ENCODE data around the gene FGF2. TPM values are rescaled to one million over a fixed set of nuclear protein-coding genes. Genes with fewer than 3 reads are reported as not detected.
"Not testable (repeated sequence)": the region's sequence is repeated elsewhere in the genome, so short reads cannot be mapped to it uniquely, and the experiment has no call there.

Gene FGF2
- total and polyA plus RNA-seq, 2 donors (not counting 1 experiment from before 2014, with no cell fraction given) = 0.13 TPM; not detected in 1

DNA sequence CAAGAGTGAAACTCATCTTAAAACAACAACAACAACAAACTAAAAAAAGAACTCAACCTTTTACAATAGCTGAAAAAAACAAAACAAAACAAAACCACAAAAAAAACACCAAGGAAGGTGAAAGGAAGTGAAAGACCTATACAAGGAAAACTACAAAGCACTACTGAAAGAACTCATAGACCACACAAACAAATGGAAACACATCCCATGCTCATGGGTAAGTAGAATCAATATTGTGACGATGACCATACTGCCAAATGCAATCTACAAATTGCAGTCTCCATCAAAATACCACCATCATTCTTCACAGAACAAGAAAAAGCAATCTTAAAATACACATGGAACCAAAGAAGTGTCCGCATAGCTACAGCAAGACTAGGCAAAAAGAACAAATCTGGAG lies 41.5 kb upstream of the FGF2 start:
- intact Hi-C loops (cut with micrococcal nuclease) = no loop called here
- Histone ChIP-seq H3K4me3 (ENCODE audit: control extremely low read depth in 1 of 5, extremely low read depth in 1 of 5, insufficient read depth in 1 of 5, low read depth in 2 of 5, low read length in 4 of 5) (no peak overlapping the region), H3K9ac (ENCODE audit: low read length) (no peak overlapping the region), H3K79me2 (ENCODE audit: control insufficient read depth, insufficient read depth, low read length) (no peaks in the 10 kb centered on the region), H4K20me1 (ENCODE audit: control insufficient read depth, insufficient read depth, low read length, poor library complexity, severe bottlenecking) (no peaks in the 10 kb centered on the region), H3K27me3 (replicated peaks in 1 of 4; ENCODE audit: control extremely low read depth in 1 of 4, control insufficient read depth in 3 of 4, insufficient read depth in 4 of 4, low read length in 3 of 4) (no peaks in the 10 kb centered on the region), H3K4me1 (ENCODE audit: control insufficient read depth in 2 of 2, insufficient read depth in 2 of 2, low read length in 2 of 2) (no peaks in the 10 kb centered on the region), H3K9me3 (ENCODE audit: control extremely low read depth in 1 of 3, control insufficient read depth in 2 of 3, insufficient read depth in 1 of 3, low read length in 2 of 3) (no peaks in the 10 kb centered on the region), H3K36me3 (replicated peaks in 1 of 2; ENCODE audit: control extremely low read depth in 1 of 2, control insufficient read depth in 1 of 2, extremely low read depth in 1 of 2, insufficient read depth in 2 of 2, low read length in 1 of 2) (no peaks in the 10 kb centered on the region), H3K4me2 (replicated peaks; ENCODE audit: low read depth, low read length, poor library complexity, severe bottlenecking) (no peak overlapping the region), H3K27ac (ENCODE audit: low read length in 2 of 2) (no peak overlapping the region), H2AFZ (ENCODE audit: insufficient read depth, low read depth, low read length, poor library complexity, severe bottlenecking) (no peak overlapping the region)
- Mint-ChIP-seq H3K4me3 (no peak overlapping the region), H3K4me1 (no peaks in the 10 kb centered on the region), H3K27me3 (peaks cover 14% of the 10 kb centered on the region), H3K27ac (no peak overlapping the region), H3K9me3 (ENCODE audit: insufficient read depth) (no peaks in the 10 kb centered on the region)
- CTCF ChIA-PET = no interaction called here
- DNase-seq (no peak), ATAC-seq (ENCODE audit: low read depth) (no peak)
- POLR2A ChIA-PET = no interaction called here
- 100% methylated on average over 1 of the region's 2 CpGs for WGBS (ENCODE audit: insufficient coverage)
- TF ChIP-seq, protein P1, sequence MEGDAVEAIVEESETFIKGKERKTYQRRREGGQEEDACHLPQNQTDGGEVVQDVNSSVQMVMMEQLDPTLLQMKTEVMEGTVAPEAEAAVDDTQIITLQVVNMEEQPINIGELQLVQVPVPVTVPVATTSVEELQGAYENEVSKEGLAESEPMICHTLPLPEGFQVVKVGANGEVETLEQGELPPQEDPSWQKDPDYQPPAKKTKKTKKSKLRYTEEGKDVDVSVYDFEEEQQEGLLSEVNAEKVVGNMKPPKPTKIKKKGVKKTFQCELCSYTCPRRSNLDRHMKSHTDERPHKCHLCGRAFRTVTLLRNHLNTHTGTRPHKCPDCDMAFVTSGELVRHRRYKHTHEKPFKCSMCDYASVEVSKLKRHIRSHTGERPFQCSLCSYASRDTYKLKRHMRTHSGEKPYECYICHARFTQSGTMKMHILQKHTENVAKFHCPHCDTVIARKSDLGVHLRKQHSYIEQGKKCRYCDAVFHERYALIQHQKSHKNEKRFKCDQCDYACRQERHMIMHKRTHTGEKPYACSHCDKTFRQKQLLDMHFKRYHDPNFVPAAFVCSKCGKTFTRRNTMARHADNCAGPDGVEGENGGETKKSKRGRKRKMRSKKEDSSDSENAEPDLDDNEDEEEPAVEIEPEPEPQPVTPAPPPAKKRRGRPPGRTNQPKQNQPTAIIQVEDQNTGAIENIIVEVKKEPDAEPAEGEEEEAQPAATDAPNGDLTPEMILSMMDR (IDR thresholded peaks at IDR 0.05) = no peak
- no peak for TF ChIP-seq EZH2 (IDR thresholded peaks at IDR 0.05; ENCODE audit: borderline replicate concordance, insufficient read depth, low read depth, low read length, poor library complexity, severe bottlenecking)

DNA sequence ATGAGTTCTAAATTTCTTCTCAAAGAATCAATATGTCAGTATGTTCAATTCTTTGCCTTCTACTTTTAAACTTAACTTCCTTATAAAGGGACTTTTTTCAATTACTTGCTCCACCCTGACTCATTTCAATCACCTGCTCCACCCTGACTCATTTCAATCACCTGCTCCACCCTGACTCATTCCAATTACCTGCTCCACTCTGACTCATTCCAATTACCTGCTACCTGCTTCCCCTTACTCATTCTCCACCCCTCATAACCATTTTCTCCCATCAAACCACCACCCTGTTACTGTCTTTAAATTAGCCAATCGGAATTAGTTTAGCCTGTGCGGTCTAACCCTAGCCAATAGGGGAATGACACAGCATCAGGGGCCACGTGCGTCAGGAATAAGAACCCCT lies 40.3 kb upstream of the FGF2 start:
- not testable (repeated sequence) for H3K27ac Mint-ChIP-seq

DNA sequence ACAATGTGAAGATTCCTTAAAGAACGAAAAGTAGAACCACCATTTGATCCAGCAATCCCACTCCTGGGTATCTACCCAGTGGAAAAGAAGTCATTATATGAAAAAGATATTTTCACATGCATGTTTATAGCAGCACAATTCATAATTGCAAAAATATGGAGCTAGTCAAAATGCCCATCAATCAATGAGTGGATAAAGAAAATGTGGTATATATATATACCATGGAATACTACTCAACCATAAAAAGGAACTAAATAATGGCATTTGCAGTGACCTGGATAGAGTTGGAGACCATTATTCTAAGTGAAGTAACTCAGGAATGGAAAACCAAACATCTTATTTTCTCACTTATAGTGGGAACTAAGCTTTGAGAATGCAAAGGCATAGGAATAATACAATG lies 39.7 kb upstream of the FGF2 start:
- CTCF ChIA-PET; H2AFZ ChIP-seq (ENCODE audit: insufficient read depth, low read depth, low read length, poor library complexity, severe bottlenecking); DNase-seq; H3K4me1 Mint-ChIP-seq; H3K4me1 ChIP-seq (ENCODE audit: control insufficient read depth in 2 of 2, insufficient read depth in 2 of 2, low read length in 2 of 2); H3K4me3 Mint-ChIP-seq; H3K4me2 ChIP-seq (replicated peaks; ENCODE audit: low read depth, low read length, poor library complexity, severe bottlenecking); H3K27ac Mint-ChIP-seq; H4K20me1 ChIP-seq (ENCODE audit: control insufficient read depth, insufficient read depth, low read length, poor library complexity, severe bottlenecking); H3K27ac ChIP-seq (ENCODE audit: low read length in 2 of 2); H3K9me3 Mint-ChIP-seq (ENCODE audit: insufficient read depth); H3K27me3 ChIP-seq (replicated peaks in 1 of 4; ENCODE audit: control extremely low read depth in 1 of 4, control insufficient read depth in 3 of 4, insufficient read depth in 4 of 4, low read length in 3 of 4); POLR2A ChIA-PET; H3K79me2 ChIP-seq (ENCODE audit: control insufficient read depth, insufficient read depth, low read length); H3K9ac ChIP-seq (ENCODE audit: low read length); H3K4me3 ChIP-seq (ENCODE audit: control extremely low read depth in 1 of 5, extremely low read depth in 1 of 5, insufficient read depth in 1 of 5, low read depth in 2 of 5, low read length in 4 of 5); H3K9me3 ChIP-seq (ENCODE audit: control extremely low read depth in 1 of 3, control insufficient read depth in 2 of 3, insufficient read depth in 1 of 3, low read length in 2 of 3); ATAC-seq (ENCODE audit: low read depth); intact Hi-C loops (cut with micrococcal nuclease); H3K36me3 ChIP-seq (replicated peaks in 1 of 2; ENCODE audit: control extremely low read depth in 1 of 2, control insufficient read depth in 1 of 2, extremely low read depth in 1 of 2, insufficient read depth in 2 of 2, low read length in 1 of 2): not testable (repeated sequence)
- WGBS (ENCODE audit: insufficient coverage) = no CpG with 5 or more reads among the region's 1 CpG
- peaks cover 10% of the 10 kb centered on the region for H3K27me3 Mint-ChIP-seq

More for the DNA sequence above, 40.3 kb upstream of the FGF2 start:
- H3K27me3 ChIP-seq (replicated peaks in 1 of 4; ENCODE audit: control extremely low read depth in 1 of 4, control insufficient read depth in 3 of 4, insufficient read depth in 4 of 4, low read length in 3 of 4); H3K9me3 ChIP-seq (ENCODE audit: control extremely low read depth in 1 of 3, control insufficient read depth in 2 of 3, insufficient read depth in 1 of 3, low read length in 2 of 3); H2AFZ ChIP-seq (ENCODE audit: insufficient read depth, low read depth, low read length, poor library complexity, severe bottlenecking); H3K4me1 ChIP-seq (ENCODE audit: control insufficient read depth in 2 of 2, insufficient read depth in 2 of 2, low read length in 2 of 2); CTCF ChIA-PET; H3K4me3 ChIP-seq (ENCODE audit: control extremely low read depth in 1 of 5, extremely low read depth in 1 of 5, insufficient read depth in 1 of 5, low read depth in 2 of 5, low read length in 4 of 5); H3K27ac ChIP-seq (ENCODE audit: low read length in 2 of 2); H3K36me3 ChIP-seq (replicated peaks in 1 of 2; ENCODE audit: control extremely low read depth in 1 of 2, control insufficient read depth in 1 of 2, extremely low read depth in 1 of 2, insufficient read depth in 2 of 2, low read length in 1 of 2); H4K20me1 ChIP-seq (ENCODE audit: control insufficient read depth, insufficient read depth, low read length, poor library complexity, severe bottlenecking); H3K79me2 ChIP-seq (ENCODE audit: control insufficient read depth, insufficient read depth, low read length); H3K9me3 Mint-ChIP-seq (ENCODE audit: insufficient read depth); H3K4me2 ChIP-seq (replicated peaks; ENCODE audit: low read depth, low read length, poor library complexity, severe bottlenecking); POLR2A ChIA-PET; H3K4me3 Mint-ChIP-seq; ATAC-seq (ENCODE audit: low read depth); intact Hi-C loops (cut with micrococcal nuclease); H3K4me1 Mint-ChIP-seq; DNase-seq; H3K9ac ChIP-seq (ENCODE audit: low read length): not testable (repeated sequence)
- peaks cover 14% of the 10 kb centered on the region for H3K27me3 Mint-ChIP-seq
- WGBS (ENCODE audit: insufficient coverage) = 100% methylated on average over 2 of the region's 4 CpGs
